ENCODE results near the gene IKBKE.
A peak's percentile ranks its signal among the peaks of the same experiment; 100 is the strongest.

The IKBKE gene

DNA sequence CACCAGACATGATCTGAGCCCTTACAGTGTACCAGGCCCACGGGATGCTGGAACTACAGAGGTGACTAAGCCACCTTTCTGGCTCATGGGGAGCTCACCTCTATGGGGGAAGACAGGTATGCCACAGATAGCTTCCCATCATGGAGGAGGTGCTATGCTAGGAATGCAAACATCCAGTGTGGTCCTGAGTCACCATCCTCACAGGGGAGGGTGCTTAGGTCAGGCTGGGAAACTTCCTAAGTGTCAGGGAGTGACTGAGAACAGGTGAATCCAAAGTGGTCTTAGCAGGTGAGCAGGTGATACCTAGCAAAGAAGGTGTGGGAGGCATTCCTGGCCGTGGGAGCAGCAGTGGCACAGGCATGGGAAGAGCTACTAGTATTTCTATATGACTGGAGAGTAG is 28.4 kb downstream of the IKBKE start:
- no peak for DNase-seq

DNA sequence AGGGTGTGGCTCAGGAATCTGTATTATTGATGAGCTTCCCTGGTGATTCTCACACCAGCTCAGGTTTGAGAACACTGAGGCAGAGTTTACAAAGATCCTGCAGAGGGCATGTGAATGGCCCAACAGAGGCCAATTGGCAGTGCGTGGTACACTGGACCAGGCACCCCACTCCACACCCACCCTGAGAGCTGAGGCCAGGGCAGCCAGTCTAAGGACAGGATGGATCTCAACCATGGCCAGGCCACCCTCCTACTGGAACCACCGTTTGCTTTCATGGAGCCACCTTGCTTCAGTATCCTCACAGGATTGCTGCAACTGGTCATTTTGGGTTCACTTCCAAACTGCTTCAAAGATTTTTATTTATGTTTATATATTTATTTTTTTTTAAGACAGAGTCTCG is 29.8 kb downstream of the IKBKE start:
- DNase-seq = no peak

DNA sequence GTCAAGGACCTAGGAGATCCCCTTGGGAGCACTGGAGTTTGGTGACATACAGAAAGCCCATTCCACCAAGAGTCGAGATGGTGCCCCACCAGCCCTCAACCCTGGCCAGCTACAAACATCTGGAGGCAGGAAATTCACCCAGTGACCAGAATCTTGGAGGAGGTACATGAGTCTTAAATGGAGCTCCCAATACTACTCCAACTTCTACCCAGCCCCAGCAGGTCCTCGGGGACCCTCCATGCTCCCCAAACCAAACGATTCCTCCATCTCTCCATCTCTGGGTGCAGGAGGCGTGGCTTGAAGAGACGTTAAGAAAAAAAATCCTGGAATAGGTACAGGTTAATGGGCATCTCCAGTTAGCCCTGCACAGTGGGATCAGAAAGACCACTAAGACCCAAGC is 31.6 kb downstream of the IKBKE start:
- DNase-seq = no peak

DNA sequence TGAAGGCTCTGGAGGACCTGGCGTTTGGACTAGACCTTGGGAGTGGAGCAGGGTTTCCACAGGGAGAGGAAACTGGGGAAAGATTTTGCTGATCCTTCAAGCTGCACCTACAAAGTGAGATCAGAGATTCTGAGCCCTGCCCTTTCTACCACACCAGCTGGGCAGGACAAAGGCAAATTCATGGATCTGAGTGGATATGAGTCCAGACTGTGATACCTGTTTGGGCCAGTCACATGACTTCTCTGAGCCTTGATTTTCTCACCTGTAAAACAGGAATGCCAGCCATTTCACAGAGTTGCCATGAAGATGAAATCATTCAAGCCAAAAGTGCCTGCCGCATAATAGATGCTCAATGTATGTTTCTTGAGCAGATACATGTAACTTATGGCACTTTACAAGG is 32.1 kb downstream of the IKBKE start:
- no peak for DNase-seq

DNA sequence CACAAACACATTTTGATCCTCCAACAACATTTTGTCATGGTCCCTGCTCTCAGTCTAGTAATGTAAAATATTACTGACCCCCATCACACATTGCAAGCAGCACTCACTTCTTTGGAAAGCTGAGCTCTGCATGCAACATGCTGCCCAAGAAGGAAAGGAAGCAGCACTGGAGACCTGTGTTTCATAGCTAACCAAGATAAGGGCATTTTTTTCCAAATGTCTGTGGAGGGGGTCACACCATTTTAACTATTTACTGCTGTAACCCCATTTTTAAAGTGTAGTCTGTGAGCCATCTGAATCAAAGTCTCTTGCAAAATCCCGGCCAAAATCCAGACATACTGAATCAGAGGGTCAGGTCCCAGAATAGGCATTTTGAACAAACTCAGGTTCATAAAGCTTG is 32.5 kb downstream of the IKBKE start:
- DNase-seq = no peak

DNA sequence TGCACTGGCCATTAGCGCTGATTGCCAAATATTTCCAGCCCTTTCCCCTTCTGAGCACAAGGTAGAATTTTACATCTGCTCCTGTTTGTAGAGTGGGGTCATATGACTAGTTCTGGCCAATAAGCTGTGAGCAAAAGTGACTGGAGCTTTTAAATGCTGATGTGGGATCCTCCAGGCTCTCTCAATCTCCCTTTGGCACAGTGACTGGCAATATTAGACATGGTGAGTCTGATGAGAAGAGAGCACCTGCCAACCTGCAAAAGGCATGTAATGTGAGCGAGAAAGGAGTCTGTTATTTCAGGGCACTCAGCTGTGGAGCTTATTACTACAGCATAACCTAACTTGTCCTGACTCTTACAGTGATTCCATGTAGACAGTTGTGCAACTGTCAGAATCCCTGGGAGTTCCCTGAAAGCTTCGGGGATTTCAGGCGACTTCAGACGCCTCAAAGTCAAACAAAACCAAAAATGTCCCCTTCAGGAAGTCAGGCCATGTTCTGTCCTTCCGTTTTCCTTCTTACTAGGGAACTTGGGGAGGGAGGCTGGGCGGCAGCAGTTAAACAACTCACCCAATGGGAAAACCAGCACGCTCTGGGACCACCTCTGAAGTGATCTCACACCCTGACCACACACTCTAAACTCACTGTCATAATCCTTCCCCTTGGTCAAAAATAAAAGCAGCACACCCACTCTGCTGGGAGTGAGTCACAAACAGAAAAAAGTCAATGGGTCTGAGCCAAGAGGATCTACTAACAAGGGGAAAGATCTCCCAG is 33.5 kb downstream of the IKBKE start:
- DNase-seq = peak; percentile 68

DNA sequence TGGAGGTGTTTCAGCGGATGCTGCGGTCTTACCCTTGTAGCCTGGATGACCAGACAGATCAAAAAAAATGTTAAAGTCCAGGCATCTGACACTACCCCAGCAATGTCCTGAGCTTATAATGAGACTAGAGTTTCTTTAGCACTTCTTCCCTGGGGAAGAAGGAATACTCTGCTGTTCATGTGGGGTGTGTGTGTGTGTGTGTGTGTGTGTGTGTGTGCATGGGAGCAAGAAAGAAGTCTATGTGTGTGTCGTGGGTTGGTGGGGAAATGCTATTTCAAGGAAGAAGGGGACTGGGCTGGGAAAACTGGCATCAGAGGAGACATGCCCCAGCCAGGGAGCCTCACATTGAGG is 34.1 kb downstream of the IKBKE start:
- DNase-seq = no peak

DNA sequence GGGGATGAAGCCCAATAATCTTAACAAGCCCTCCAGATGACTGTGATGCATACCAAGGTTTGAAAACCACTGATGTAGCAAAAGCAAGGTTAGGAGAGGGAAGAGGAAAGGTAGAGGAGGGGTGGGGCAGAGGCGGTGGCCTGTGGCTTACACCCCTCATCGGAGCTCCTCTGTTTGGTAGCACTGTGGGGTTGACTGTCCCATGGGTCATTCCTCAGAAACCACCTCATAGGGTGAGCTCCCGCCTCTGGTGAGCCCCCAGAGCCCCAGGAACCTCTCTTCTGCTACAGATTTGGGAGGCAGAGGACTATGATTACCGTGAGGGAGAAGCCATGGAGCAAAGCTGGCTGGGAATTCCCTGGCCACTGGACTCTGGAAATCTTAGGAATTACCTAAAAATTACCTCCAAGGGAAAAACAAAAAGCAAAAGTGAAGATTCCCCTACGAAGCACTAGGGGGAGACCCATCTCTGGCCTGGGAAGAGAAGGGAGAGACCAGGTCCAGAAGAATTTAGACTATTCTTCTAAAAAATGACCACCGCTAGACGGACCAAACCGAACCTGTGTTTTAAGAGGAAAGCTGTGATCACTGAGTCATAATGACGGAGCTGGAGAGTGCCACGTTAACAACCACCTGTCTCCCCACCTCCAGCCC is 35.6 kb downstream of the IKBKE start:
- DNase-seq = no peak

DNA sequence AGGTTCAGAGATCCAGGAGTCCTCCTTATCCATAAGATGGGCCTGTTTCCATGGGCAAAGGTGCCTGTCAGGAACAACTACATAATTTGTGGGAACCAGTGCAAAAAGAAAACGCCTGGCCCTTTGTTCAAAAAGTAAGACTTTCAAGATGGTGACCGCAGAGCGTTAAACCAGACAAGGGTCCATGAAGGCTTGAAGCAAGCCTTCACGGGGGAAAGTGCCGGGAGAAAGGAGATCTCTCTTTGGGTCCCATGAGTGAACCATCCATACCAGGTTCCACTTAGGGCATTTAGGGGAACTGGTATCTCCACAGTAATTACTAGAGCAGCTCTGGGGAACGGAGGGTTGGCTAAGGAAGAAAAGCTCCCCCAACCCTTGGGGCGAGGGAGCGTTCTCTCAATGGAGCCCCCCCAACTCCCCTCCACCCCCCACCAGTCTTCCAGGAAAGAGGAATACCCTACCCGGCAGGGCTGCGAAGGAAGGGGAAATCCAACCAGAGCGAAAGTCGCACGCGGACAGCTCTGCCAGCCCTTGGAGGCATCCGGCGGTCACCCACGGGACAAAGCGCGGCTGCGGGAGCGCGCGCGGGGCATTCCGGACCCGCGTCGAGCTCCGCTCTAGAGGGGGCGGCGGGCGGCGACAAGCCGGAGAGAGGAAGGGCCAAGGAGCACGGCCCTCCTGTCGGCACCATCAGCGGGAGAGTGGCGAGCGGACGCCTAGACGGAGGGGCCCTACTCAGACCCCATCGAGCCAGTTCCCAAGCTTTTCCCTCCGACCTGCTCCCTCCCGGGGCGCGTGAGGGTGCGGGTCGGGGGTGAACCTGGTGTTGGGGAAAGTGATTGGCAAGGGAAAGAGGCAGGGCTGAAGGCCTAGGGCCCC is 36.4 kb downstream of the IKBKE start:
- DNase-seq = peak; percentile 11

DNA sequence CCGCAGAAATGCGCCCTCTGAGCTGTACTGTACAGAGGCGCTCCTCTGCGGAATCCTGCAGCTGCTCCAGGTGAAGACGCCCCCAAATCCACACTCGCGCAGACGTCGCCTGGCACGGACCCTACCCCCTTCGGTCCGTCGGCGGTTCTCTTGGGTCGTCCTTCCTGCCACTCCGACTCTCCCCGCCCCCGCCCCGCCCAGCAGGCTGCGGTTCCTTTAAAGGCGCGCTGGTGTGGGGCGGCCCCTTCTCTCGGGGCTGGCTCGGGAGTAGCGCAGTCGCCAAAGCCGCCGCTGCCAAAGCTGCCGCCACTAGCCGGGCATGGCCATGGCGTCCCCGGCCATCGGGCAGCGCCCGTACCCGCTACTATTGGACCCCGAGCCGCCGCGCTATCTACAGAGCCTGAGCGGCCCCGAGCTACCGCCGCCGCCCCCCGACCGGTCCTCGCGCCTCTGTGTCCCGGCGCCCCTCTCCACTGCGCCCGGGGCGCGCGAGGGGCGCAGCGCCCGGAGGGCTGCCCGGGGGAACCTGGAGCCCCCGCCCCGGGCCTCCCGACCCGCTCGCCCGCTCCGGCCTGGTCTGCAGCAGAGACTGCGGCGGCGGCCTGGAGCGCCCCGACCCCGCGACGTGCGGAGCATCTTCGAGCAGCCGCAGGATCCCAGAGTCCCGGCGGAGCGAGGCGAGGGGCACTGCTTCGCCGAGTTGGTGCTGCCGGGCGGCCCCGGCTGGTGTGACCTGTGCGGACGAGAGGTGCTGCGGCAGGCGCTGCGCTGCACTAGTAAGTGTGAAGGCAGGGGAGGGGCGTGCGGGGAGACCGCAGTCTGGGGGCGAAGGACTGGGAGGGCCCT is 37.2 kb downstream of the IKBKE start, which contains the start of gene RASSF5:
Gene RASSF5, plus strand, starts transcription at position 248 of the 846 bp plus-strand sequence. Its CDS starts 72 bp downstream, at position 320.
- DNase-seq = peak; percentile 82

DNA sequence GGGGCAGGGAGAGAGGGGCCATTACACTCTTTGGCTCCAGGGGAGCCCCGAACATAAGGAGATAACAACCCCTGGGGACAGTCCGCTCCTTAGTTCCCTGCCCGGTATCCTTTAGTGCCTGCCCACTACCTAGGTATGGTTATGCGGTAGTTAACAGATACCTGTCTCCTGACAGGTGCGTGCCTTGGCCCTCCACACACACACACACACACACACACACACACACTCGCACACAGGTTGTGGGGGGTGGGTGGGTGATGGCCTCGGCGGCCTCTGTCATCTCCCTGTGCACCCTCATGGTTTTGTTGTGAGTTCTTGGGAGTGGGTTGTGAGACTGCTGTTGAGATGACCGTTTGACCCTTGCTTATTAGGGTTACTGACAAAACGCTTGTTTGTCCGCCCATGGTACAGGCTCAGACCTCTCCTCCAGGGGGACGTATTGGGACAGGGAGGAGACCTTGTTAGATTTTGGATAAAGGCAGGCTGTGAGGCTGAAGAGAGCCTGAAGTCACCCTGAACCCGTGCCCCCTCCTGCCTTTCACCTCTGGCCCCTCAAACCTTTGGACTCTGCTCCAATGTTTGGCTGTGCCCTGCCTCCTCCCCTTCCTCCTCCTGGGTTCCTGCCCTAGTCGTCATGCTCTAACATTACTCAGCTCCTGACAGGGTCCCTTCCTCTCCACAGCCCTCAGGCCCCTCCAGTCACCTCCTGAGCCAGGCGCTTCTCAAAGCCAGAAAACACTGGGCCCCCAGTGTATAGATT is 38.0 kb downstream of the IKBKE start:
- no peak for DNase-seq

DNA sequence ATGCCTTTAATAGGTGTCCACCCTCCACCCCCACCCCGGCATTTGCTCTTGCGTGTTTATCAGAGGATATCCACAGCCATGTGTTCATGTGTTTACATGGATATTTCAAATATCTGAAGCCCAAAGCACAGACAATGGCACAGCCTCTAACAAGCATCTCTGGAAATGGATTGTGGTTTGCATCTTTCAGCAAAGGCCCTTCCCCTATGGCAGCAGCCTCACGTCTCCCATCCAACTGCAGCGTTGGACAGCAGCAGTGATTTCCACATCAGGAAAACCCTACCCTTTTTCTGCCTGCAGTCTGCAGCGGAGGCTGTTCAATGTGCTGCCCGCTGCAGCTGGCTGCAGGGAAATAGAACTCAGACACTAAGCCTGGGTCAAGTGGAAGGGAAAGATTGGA is 38.7 kb downstream of the IKBKE start:
- DNase-seq = no peak

DNA sequence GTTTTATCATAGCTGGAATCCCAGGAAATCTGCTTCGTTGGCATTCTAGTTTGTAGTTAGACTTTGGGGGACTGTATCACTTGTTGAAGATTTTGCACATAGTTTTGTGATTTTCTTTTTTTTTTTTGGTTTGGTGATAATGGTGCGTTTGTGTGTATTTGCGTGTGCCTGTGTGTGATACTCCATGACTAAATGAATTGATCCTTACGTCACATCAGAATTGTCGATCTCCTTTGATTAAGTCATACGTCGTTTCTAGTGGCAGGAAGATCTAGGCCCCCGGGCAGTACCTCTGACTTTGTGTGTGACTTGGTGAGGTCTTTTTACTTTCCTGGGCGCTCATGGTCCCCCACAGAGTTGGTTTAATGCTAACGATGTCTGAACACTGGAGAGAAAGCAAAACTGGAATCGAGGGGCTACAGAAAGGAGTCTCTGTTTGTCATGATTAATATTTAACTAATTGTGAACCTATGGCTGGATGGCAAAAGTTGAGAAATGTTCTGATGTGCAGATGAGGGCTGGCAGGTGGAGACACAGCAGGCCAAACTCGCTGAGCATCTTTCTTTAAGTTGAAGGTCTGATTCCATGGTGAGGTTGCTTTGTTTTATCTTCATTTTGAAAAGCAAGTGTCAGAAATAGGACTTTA is 39.5 kb downstream of the IKBKE start:
- DNase-seq = no peak

DNA sequence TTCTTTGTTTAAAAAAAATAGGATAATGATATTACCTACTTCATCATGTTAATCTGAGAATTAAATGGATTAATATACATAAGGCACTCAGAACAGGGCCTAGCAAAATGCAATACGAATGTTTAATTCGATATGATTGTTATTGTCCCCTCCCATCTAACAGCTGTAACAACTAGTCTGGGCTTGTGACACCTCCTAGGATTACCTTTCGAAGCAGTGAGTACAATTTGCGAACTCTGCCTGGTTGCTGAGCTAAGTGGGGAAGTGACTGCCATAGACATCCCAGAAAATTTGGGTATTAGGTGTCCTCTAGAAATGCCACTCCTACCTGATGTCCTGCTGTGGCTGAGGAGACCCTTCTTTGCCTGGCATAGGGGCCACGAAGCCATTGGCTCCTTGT is 40.1 kb downstream of the IKBKE start:
- no peak for DNase-seq

DNA sequence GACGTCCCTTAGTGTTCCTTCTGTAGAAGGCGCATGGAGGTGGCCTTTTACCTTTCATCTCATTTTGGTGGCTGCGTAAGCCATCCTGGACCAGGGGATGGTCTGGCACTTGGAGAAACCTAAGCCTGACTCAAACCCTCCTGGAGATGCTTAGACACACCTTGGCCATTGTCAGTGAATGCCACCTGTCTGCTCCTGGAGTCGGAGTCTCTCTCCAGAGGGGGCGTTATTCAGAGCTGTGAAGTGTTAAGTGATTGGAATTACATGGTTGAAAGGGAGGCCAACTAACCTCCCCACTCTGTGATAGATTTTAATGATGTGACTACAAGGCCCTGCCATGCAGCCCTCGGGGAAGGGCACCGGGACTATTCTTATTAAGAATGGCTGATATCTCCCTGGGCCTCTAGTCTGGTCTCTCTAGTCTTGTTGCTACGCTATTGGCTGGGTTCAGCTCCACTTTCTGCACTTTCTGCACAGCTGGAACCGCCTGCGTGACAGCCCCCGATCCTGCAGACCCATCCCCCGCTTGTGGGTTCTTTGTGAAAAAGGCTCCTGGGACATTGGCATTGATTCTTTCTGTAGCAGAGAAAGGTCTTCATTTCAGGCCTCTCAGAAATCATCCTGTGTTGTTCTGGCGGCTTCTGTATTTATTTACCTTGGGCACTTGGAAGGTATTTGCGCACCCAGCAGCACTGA is 41.2 kb downstream of the IKBKE start:
- no peak for DNase-seq

DNA sequence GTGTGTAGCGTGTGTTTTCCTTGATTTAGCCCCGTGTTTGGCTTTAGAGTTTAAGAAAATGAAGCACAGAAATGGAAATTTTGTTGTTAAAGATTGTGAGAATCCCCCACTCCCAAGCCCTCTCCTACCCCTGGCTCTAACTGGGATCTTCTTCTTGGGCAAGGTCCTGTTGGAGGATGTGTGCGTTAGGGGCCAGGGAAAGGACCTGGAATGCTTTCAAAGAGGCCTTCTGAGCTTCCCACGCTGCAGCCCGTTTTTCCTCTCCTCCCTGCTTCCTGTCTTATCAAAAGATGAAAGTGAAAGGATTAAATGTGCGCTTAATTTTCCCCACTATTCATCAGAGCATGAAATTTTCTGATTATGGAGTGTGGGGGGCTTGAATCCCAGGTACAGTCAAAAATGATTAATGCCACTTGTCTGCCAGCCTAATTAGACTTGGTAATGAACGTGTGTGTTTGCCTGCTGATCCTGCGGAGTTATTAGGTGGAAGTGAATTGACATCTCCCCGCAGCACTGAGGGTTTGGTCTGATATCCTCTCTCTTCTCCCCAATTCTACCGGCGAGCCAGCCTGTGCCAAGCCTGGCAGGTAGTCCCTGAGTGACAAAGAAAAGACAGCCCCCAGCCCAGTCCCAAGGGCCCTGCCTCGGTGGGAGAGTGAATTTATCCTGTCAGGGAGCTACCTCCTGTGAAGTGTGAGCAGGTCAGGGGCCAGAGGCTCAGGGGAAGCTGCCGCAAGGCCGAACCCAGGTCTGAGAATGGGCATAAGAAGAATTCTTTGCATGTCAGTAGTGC is 42.0 kb downstream of the IKBKE start:
- DNase-seq = no peak

DNA sequence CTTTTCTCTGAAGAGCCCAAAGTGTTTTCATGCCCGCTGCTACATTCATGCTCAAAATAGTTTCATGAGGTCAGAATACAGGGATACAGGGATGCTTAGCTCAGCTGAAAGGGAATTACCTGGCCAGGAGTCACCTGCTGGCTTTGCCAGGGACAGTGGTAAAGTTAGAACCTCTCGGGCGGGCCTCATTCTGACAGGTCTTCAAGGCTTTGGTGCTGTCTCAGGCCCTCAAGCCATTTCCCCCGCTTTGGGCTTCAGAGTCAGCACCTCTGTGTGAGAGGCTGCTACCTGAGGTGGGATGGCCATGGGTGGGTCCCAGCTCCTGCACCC is 42.5 kb downstream of the IKBKE start:
- no peak for DNase-seq

DNA sequence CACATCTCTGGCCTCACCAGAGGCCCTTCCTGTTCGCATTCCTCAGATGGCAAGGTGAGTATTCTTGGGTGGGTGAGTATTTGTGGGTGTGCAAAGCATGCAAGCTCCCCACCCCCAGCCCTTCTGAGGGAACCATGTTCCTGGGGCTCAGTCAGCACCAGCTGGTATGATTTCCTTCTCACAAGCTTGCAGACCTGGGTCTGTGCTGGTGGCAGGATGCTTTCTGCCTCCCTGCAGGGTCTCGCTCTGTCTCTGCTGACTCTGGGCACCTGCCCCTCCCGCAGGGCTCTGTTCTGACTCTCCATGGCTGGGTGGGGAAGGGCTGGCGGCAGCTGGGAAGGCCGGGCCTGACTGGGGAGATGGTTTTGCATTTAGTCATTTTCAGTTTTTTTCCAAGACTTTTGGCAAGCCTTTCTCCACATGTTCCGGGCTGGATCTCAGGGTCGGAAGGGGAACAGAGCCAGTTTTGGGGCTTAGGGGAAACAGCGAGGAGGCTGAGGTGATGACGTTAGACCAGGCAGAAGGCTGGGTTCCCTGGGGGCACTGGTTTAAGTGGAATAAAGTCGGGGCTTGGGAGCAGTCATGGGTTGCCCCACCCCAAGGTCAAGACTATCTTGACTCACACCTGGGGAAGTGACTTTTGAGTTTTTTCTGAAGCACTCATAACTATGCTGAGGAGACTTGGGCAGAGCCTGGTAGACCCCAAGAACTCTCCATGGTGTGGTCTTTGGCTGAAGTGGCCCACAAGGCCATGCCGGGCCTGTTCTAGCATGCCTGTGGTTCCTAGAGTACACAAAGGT is 43.2 kb downstream of the IKBKE start:
- DNase-seq = no peak

DNA sequence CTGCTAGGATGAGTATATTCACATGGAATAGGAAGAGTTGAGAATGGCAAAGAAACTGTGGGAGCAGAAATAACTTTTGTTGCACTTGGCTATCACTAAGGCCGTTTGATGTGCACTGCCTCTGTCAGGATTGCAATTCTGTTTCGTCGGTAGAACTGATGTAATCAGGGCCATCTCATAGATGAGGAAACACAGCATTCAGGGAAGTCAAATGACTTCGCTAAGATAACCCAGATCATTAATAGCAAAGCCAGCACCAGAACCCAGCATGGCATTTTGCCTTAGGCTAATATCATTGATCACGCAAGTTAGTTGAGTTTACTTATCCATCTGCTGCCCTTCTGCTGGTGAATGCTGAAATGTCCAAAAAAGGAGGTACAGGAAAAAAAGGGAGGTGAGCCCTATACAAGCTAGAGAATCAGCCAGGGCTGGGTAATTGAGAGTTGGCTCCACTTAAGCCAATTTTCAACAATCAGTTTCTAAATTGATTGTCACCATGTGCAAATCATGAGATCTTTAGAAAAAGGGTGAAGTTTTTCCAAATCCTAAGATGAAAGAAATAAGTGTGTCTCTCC is 44.6 kb downstream of the IKBKE start:
- no peak for DNase-seq
